ENCODE results near the gene SFRP4.
A peak's percentile ranks its signal among the peaks of the same experiment; 100 is the strongest.

DNA sequence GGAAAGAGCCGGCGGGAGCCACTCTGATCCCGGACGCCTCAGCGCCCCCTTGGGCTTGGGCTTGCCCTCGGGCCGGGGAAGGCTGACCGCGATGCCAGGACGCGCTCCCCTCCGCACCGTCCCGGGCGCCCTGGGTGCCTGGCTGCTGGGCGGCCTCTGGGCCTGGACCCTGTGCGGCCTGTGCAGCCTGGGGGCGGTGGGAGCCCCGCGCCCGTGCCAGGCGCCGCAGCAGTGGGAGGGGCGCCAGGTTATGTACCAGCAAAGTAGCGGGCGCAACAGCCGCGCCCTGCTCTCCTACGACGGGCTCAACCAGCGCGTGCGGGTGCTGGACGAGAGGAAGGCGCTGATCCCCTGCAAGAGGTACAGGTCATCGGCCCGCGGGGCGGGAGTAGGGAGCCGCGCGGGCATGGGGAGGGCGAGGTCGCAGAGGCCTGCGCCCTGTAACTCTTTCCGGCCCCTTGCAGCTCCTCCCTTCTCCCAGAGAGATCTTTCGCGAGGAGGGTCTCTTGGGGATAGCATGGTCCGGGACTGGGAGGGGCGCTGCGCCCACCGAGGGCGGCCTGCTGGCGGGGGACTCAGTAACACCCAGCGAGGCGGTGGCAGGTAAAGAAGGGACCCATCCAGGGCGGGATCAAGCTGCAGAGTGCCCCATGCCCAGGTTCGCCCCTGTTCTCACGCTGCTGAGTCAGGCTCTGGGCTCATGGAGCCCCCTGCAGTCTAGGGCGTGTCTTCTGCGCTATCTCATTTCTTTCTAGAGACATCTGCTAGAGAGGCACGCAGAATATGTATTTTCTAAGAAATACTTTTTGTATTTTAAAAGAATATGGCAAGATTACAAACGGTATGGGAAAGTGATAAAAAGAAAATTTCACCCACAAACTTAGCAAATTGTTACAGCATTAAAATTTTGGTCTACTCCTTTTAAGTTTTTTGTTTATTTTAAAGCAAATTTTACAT lies 4.5 kb upstream of the SFRP4 start:
- no peak for TF ChIP-seq POLR2A (IDR thresholded peaks at IDR 0.05)
- TF ChIP-seq, protein P1, sequence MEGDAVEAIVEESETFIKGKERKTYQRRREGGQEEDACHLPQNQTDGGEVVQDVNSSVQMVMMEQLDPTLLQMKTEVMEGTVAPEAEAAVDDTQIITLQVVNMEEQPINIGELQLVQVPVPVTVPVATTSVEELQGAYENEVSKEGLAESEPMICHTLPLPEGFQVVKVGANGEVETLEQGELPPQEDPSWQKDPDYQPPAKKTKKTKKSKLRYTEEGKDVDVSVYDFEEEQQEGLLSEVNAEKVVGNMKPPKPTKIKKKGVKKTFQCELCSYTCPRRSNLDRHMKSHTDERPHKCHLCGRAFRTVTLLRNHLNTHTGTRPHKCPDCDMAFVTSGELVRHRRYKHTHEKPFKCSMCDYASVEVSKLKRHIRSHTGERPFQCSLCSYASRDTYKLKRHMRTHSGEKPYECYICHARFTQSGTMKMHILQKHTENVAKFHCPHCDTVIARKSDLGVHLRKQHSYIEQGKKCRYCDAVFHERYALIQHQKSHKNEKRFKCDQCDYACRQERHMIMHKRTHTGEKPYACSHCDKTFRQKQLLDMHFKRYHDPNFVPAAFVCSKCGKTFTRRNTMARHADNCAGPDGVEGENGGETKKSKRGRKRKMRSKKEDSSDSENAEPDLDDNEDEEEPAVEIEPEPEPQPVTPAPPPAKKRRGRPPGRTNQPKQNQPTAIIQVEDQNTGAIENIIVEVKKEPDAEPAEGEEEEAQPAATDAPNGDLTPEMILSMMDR (IDR thresholded peaks at IDR 0.05) = peak in 1 of 3 donors; percentile 9
